ENCODE data around the gene DXO.

GRCh38 chr6:31935823-31936222 lies 36.1 kb downstream of the DXO start:
- TF ChIP-seq CTCF (IDR thresholded peaks at IDR 0.05) = no peak
- TF ChIP-seq POLR2A (IDR thresholded peaks at IDR 0.05) = no peak

Data from lower leg skin (tissue), 3 donors.